CD4-positive, alpha-beta T cell treated with Interleukin-2 at 100 ng/mL for 4 hours (primary cell): ENCODE results near the gene OAS1.

Experiments
- DNase-seq: peaks from one replicate; pipeline ENCODE4 v3.0.0-alpha.2; 2020; ENCODE audit warnings: low spot score

Gene OAS1

GRCh38 chr12:112906712-112907414 lies at the start of gene OAS1:
Gene OAS1, plus strand, starts transcription at chr12:112906962. Its CDS starts 78 bp downstream, at chr12:112907040.
- peak; percentile 56 for DNase-seq

- DNase-seq = no peak
Measured at GRCh38 chr12:112859291-112859690, 47.5 kb upstream of the OAS1 start.

GRCh38 chr12:112860181-112860580 lies 46.6 kb upstream of the OAS1 start:
- no peak for DNase-seq

GRCh38 chr12:112861284-112861683 lies 45.5 kb upstream of the OAS1 start:
- no peak for DNase-seq

GRCh38 chr12:112862636-112863290 lies 44.0 kb upstream of the OAS1 start:
- no peak for DNase-seq

GRCh38 chr12:112868459-112869041 lies 38.2 kb upstream of the OAS1 start:
- DNase-seq = no peak

GRCh38 chr12:112869091-112869490 lies 37.7 kb upstream of the OAS1 start:
- DNase-seq = no peak

- DNase-seq = no peak
Measured at GRCh38 chr12:112869778-112870177, 37.0 kb upstream of the OAS1 start.

- no peak for DNase-seq
Measured at GRCh38 chr12:112870267-112870980, 36.3 kb upstream of the OAS1 start.

GRCh38 chr12:112875608-112876007 lies 31.2 kb upstream of the OAS1 start:
- no peak for DNase-seq

- DNase-seq = no peak
Measured at GRCh38 chr12:112876506-112876905, 30.3 kb upstream of the OAS1 start.

- no peak for DNase-seq
Measured at GRCh38 chr12:112877006-112877405, 29.8 kb upstream of the OAS1 start.

- no peak for DNase-seq
Measured at GRCh38 chr12:112878488-112878887, 28.3 kb upstream of the OAS1 start.

- DNase-seq = no peak
Measured at GRCh38 chr12:112879191-112879705, 27.5 kb upstream of the OAS1 start.

GRCh38 chr12:112881602-112882001 lies 25.2 kb upstream of the OAS1 start:
- DNase-seq = no peak

- no peak for DNase-seq
Measured at GRCh38 chr12:112885236-112885635, 21.5 kb upstream of the OAS1 start.

- DNase-seq = no peak
Measured at GRCh38 chr12:112887550-112887949, 19.2 kb upstream of the OAS1 start.

GRCh38 chr12:112891093-112892024 lies 15.4 kb upstream of the OAS1 start:
- no peak for DNase-seq

GRCh38 chr12:112892856-112893255 lies 13.9 kb upstream of the OAS1 start:
- DNase-seq = no peak

GRCh38 chr12:112894128-112894527 lies 12.6 kb upstream of the OAS1 start:
- DNase-seq = no peak

- DNase-seq = no peak
Measured at GRCh38 chr12:112898380-112898779, 8.4 kb upstream of the OAS1 start.
